Ishikawa (cell line): ENCODE measurements around the gene COL23A1.

ENCODE experiments used
- CEBPB ChIP-seq: IDR thresholded peaks from 2 replicates; pipeline ENCODE4 v1.6.1; 2012
- CREB1 ChIP-seq: IDR thresholded peaks from 2 replicates; pipeline ENCODE4 v1.6.1; 2012; ENCODE audit warnings: low read depth
- EP300 ChIP-seq: IDR thresholded peaks from 2 replicates; pipeline ENCODE4 v1.6.1; 2012; ENCODE audit warnings: borderline replicate concordance
- NFIC ChIP-seq: IDR thresholded peaks from 2 replicates; pipeline ENCODE4 v1.6.1; 2012
- RAD21 ChIP-seq: IDR thresholded peaks from 2 replicates; pipeline ENCODE4 v1.6.1; 2012; ENCODE audit warnings: low read depth
- TAF1 ChIP-seq: IDR thresholded peaks from 2 replicates; pipeline ENCODE4 v1.6.1; 2012; ENCODE audit warnings: low read depth, mild to moderate bottlenecking
- TCF12 ChIP-seq: IDR thresholded peaks from 2 replicates; pipeline ENCODE4 v1.6.1; 2012; ENCODE audit warnings: low read depth
- TEAD4 ChIP-seq: IDR thresholded peaks from 2 replicates; pipeline ENCODE4 v1.6.1; 2012
- YY1 ChIP-seq: IDR thresholded peaks from 2 replicates; pipeline ENCODE4 v1.6.1; 2012; ENCODE audit warnings: low read depth
- ZBTB7A ChIP-seq: IDR thresholded peaks from 2 replicates; pipeline ENCODE4 v1.6.1; 2012; ENCODE audit warnings: low read depth
- TF ChIP-seq, protein P1 (sequence below): IDR thresholded peaks from 2 replicates; pipeline ENCODE4 v1.6.1; 2012; ENCODE audit warnings: low read depth, mild to moderate bottlenecking

- TF ChIP-seq TCF12 = no peak
- no peak for TF ChIP-seq ZBTB7A
- TF ChIP-seq CREB1 = no peak
- TF ChIP-seq TEAD4 = no peak
- no peak for TF ChIP-seq TAF1
- TF ChIP-seq EP300 = no peak
- no peak for TF ChIP-seq RAD21
- TF ChIP-seq CEBPB = no peak
- no peak for TF ChIP-seq NFIC
- TF ChIP-seq, protein P1, sequence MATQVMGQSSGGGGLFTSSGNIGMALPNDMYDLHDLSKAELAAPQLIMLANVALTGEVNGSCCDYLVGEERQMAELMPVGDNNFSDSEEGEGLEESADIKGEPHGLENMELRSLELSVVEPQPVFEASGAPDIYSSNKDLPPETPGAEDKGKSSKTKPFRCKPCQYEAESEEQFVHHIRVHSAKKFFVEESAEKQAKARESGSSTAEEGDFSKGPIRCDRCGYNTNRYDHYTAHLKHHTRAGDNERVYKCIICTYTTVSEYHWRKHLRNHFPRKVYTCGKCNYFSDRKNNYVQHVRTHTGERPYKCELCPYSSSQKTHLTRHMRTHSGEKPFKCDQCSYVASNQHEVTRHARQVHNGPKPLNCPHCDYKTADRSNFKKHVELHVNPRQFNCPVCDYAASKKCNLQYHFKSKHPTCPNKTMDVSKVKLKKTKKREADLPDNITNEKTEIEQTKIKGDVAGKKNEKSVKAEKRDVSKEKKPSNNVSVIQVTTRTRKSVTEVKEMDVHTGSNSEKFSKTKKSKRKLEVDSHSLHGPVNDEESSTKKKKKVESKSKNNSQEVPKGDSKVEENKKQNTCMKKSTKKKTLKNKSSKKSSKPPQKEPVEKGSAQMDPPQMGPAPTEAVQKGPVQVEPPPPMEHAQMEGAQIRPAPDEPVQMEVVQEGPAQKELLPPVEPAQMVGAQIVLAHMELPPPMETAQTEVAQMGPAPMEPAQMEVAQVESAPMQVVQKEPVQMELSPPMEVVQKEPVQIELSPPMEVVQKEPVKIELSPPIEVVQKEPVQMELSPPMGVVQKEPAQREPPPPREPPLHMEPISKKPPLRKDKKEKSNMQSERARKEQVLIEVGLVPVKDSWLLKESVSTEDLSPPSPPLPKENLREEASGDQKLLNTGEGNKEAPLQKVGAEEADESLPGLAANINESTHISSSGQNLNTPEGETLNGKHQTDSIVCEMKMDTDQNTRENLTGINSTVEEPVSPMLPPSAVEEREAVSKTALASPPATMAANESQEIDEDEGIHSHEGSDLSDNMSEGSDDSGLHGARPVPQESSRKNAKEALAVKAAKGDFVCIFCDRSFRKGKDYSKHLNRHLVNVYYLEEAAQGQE = no peak
- TF ChIP-seq YY1 = no peak
These were observed 7.9 kb downstream of the COL23A1 start for GRCh38 chr5:178582291-178582690.
